HEK293 (cell line): ENCODE results near the gene COQ3.

ENCODE experiments used
- GFI1B ChIP-seq: fragments of 450-650 bp; formaldehyde crosslinking; IDR thresholded peaks from 2 replicates; pipeline ENCODE4 v1.5.1; 2016; ENCODE audit warnings: missing biosample characterization, missing genetic modification characterization
- KLF1 ChIP-seq: fragments of 450-650 bp; formaldehyde crosslinking; IDR thresholded peaks from 2 replicates; pipeline ENCODE4 v1.5.1; 2016; ENCODE audit warnings: missing biosample characterization, missing genetic modification characterization
- MEIS1 ChIP-seq: sonication (generic); formaldehyde crosslinking; IDR thresholded peaks from 2 replicates; pipeline ENCODE4 v1.8.1; 2022; ENCODE audit warnings: missing genetic modification reagents, mild to moderate bottlenecking, borderline replicate concordance
- MYNN ChIP-seq: fragments of 450-650 bp; formaldehyde crosslinking; IDR thresholded peaks from 2 replicates; pipeline ENCODE4 v1.5.1; 2016; ENCODE audit warnings: missing biosample characterization, missing genetic modification characterization, borderline replicate concordance
- PBX3 ChIP-seq: sonication (generic); formaldehyde crosslinking; IDR thresholded peaks from 2 replicates; pipeline ENCODE4 v1.8.1; 2022; ENCODE audit warnings: mild to moderate bottlenecking, moderate library complexity, missing genetic modification reagents
- SCRT2 ChIP-seq: fragments of 450-650 bp; formaldehyde crosslinking; IDR thresholded peaks from 2 replicates; pipeline ENCODE4 v1.5.1; 2016; ENCODE audit warnings: missing biosample characterization, missing genetic modification characterization
- ZBTB8A ChIP-seq: fragments of 450-650 bp; formaldehyde crosslinking; IDR thresholded peaks from 2 replicates; pipeline ENCODE4 v1.5.1; 2016; ENCODE audit warnings: missing biosample characterization, missing genetic modification characterization
- ZNF112 ChIP-seq: fragments of 450-650 bp; formaldehyde crosslinking; IDR thresholded peaks from 2 replicates; pipeline ENCODE4 v1.5.0; 2017; ENCODE audit warnings: missing biosample characterization, missing genetic modification characterization
- ZNF132 ChIP-seq: fragments of 450-650 bp; formaldehyde crosslinking; IDR thresholded peaks from 2 replicates; pipeline ENCODE4 v1.5.1; 2017; ENCODE audit warnings: missing biosample characterization, missing genetic modification characterization, borderline replicate concordance
- ZNF175 ChIP-seq: fragments of 450-650 bp; formaldehyde crosslinking; IDR thresholded peaks from 2 replicates; pipeline ENCODE4 v1.5.1; 2016; ENCODE audit warnings: missing biosample characterization, missing genetic modification characterization
- ZNF2 ChIP-seq: fragments of 450-650 bp; formaldehyde crosslinking; IDR thresholded peaks from 2 replicates; pipeline ENCODE4 v1.5.1; 2016; ENCODE audit warnings: missing biosample characterization, missing genetic modification characterization
- ZNF214 ChIP-seq: fragments of 450-650 bp; formaldehyde crosslinking; IDR thresholded peaks from 2 replicates; pipeline ENCODE4 v1.5.1; 2017; ENCODE audit warnings: missing biosample characterization, mild to moderate bottlenecking, missing genetic modification characterization, borderline replicate concordance
- ZNF280C ChIP-seq: fragments of 450-650 bp; formaldehyde crosslinking; IDR thresholded peaks from 2 replicates; pipeline ENCODE4 v1.5.1; 2016; ENCODE audit warnings: missing biosample characterization, missing genetic modification characterization
- ZNF391 ChIP-seq: fragments of 450-650 bp; formaldehyde crosslinking; IDR thresholded peaks from 2 replicates; pipeline ENCODE4 v1.5.1; 2016; ENCODE audit warnings: low read depth, missing biosample characterization, missing genetic modification characterization, borderline replicate concordance
- ZNF398 ChIP-seq: fragments of 450-650 bp; formaldehyde crosslinking; IDR thresholded peaks from 2 replicates; pipeline ENCODE4 v1.5.1; 2017; ENCODE audit warnings: missing biosample characterization, missing genetic modification characterization
- ZNF510 ChIP-seq: fragments of 450-650 bp; formaldehyde crosslinking; IDR thresholded peaks from 2 replicates; pipeline ENCODE4 v1.5.1; 2018; ENCODE audit warnings: mild to moderate bottlenecking, missing genetic modification characterization, missing biosample characterization; ENCODE audit not compliant: insufficient replicate concordance
- ZNF549 ChIP-seq: fragments of 450-650 bp; IDR thresholded peaks from 2 replicates; pipeline ENCODE4 v1.5.1; 2018; ENCODE audit warnings: missing biosample characterization, missing genetic modification characterization, mild to moderate bottlenecking, inconsistent platforms, moderate library complexity
- ZNF585B ChIP-seq: fragments of 450-650 bp; formaldehyde crosslinking; IDR thresholded peaks from 2 replicates; pipeline ENCODE4 v1.5.1; 2016; ENCODE audit warnings: missing biosample characterization, missing genetic modification characterization
- ZNF777 ChIP-seq: fragments of 450-650 bp; formaldehyde crosslinking; IDR thresholded peaks from 2 replicates; pipeline ENCODE4 v1.5.1; 2017; ENCODE audit warnings: missing biosample characterization, missing genetic modification characterization, borderline replicate concordance
- ZSCAN23 ChIP-seq: fragments of 450-650 bp; formaldehyde crosslinking; IDR thresholded peaks from 2 replicates; pipeline ENCODE4 v1.5.1; 2016; ENCODE audit warnings: missing biosample characterization, missing genetic modification characterization
- TF ChIP-seq, protein P1 (sequence below): fragments of 450-650 bp; formaldehyde crosslinking; IDR thresholded peaks from 2 replicates; pipeline ENCODE4 v1.5.1; 2016; ENCODE audit warnings: missing biosample characterization, missing genetic modification characterization
- TF ChIP-seq, protein P2 (sequence below): fragments of 450-650 bp; formaldehyde crosslinking; IDR thresholded peaks from 2 replicates; pipeline ENCODE4 v1.5.1; 2016; ENCODE audit warnings: missing biosample characterization, missing genetic modification characterization, borderline replicate concordance
- TF ChIP-seq, protein P3 (sequence below): fragments of 450-650 bp; formaldehyde crosslinking; IDR thresholded peaks from 2 replicates; pipeline ENCODE4 v1.5.1; 2016; ENCODE audit warnings: missing biosample characterization, missing genetic modification characterization, borderline replicate concordance

Gene COQ3

GRCh38 chr6:99393698-99394531 lies at the start of gene COQ3 (continued):
- TF ChIP-seq, protein P1, sequence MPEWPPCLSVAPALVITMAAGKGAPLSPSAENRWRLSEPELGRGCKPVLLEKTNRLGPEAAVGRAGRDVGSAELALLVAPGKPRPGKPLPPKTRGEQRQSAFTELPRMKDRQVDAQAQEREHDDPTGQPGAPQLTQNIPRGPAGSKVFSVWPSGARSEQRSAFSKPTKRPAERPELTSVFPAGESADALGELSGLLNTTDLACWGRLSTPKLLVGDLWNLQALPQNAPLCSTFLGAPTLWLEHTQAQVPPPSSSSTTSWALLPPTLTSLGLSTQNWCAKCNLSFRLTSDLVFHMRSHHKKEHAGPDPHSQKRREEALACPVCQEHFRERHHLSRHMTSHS (tag by site-specific recombination): no peak
- no peak for TF ChIP-seq ZNF214
- no peak for TF ChIP-seq PBX3 (CRISPR knock-in tag)
- TF ChIP-seq SCRT2 (tag by site-specific recombination): no peak
- TF ChIP-seq ZNF777 (tag by site-specific recombination): 0 out of 2 replicates have a peak, but pooled peaks have one; percentile 47
- TF ChIP-seq ZNF280C (tag by site-specific recombination): no peak
- no peak for TF ChIP-seq ZNF398 (tag by site-specific recombination)
- TF ChIP-seq ZNF2: peak; percentile 93
- no peak for TF ChIP-seq ZNF112 (tag by site-specific recombination)
- TF ChIP-seq ZSCAN23 (tag by site-specific recombination): peak; percentile 86
- TF ChIP-seq, protein P2, sequence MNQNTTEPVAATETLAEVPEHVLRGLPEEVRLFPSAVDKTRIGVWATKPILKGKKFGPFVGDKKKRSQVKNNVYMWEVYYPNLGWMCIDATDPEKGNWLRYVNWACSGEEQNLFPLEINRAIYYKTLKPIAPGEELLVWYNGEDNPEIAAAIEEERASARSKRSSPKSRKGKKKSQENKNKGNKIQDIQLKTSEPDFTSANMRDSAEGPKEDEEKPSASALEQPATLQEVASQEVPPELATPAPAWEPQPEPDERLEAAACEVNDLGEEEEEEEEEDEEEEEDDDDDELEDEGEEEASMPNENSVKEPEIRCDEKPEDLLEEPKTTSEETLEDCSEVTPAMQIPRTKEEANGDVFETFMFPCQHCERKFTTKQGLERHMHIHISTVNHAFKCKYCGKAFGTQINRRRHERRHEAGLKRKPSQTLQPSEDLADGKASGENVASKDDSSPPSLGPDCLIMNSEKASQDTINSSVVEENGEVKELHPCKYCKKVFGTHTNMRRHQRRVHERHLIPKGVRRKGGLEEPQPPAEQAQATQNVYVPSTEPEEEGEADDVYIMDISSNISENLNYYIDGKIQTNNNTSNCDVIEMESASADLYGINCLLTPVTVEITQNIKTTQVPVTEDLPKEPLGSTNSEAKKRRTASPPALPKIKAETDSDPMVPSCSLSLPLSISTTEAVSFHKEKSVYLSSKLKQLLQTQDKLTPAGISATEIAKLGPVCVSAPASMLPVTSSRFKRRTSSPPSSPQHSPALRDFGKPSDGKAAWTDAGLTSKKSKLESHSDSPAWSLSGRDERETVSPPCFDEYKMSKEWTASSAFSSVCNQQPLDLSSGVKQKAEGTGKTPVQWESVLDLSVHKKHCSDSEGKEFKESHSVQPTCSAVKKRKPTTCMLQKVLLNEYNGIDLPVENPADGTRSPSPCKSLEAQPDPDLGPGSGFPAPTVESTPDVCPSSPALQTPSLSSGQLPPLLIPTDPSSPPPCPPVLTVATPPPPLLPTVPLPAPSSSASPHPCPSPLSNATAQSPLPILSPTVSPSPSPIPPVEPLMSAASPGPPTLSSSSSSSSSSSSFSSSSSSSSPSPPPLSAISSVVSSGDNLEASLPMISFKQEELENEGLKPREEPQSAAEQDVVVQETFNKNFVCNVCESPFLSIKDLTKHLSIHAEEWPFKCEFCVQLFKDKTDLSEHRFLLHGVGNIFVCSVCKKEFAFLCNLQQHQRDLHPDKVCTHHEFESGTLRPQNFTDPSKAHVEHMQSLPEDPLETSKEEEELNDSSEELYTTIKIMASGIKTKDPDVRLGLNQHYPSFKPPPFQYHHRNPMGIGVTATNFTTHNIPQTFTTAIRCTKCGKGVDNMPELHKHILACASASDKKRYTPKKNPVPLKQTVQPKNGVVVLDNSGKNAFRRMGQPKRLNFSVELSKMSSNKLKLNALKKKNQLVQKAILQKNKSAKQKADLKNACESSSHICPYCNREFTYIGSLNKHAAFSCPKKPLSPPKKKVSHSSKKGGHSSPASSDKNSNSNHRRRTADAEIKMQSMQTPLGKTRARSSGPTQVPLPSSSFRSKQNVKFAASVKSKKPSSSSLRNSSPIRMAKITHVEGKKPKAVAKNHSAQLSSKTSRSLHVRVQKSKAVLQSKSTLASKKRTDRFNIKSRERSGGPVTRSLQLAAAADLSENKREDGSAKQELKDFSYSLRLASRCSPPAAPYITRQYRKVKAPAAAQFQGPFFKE (tag by site-specific recombination): no peak
- TF ChIP-seq ZNF510 (tag by site-specific recombination): no peak
- TF ChIP-seq ZBTB8A (tag by site-specific recombination): peak; percentile 67
- no peak for TF ChIP-seq ZNF132
- TF ChIP-seq ZNF175 (tag by site-specific recombination): no peak
- TF ChIP-seq ZNF549 (tag by site-specific recombination): no peak
- TF ChIP-seq GFI1B (tag by site-specific recombination): no peak
- TF ChIP-seq, protein P3, sequence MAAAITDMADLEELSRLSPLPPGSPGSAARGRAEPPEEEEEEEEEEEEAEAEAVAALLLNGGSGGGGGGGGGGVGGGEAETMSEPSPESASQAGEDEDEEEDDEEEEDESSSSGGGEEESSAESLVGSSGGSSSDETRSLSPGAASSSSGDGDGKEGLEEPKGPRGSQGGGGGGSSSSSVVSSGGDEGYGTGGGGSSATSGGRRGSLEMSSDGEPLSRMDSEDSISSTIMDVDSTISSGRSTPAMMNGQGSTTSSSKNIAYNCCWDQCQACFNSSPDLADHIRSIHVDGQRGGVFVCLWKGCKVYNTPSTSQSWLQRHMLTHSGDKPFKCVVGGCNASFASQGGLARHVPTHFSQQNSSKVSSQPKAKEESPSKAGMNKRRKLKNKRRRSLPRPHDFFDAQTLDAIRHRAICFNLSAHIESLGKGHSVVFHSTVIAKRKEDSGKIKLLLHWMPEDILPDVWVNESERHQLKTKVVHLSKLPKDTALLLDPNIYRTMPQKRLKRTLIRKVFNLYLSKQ (tag by site-specific recombination): no peak
- TF ChIP-seq MEIS1 (CRISPR knock-in tag): no peak
- TF ChIP-seq KLF1 (tag by site-specific recombination): no peak
- no peak for TF ChIP-seq ZNF585B
- TF ChIP-seq MYNN (tag by site-specific recombination): no peak
- peak; percentile 92 for TF ChIP-seq ZNF391 (tag by site-specific recombination)
